LoVo (cell line): ENCODE results near the gene GMPR.

Source experiments
- DNase-seq: peaks from one replicate; pipeline ENCODE4 v3.0.0-alpha.2; 2016; ENCODE audit warnings: low spot score

The GMPR gene

GRCh38 chr6:16329233-16329632, 90.8 kb downstream of the GMPR start:
- DNase-seq, result no peak

DNA sequence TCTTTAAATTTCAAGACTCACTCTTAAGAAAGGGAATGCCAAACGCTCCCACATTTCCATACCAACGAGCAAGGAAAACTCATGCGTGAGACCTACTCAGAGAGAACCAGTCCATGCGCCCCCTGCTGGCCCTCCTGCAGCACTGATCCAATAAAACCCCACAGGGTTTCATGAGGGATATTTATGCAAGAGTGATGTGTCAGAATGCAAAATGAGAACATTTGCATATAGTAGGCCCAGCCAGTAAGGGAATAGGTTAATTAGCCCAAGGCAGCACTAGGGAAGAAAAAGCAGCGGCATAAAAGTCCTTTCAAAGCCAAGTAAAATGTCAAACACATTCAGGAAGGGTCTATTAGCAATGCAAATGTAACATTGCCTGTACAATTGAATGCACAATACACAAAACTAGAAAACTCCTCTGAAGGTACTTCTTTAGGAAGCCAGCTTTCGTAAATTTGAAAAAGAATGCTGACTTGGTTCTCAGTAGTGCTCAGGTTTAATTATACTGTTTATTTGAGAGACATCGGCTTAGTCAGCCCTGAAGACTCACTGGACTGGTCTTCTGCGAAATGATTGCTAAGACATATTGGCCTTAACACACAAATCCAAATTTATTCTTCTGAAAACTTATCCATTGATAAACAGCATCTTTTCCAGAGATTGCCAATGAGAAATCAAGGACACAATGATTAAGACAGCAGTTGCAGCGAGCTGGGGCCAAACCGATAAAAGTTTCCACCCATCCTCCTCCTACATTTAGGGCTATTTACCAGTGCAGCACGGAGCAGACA, 93.2 kb downstream of the GMPR start:
- peak; percentile 68 for DNase-seq

DNA sequence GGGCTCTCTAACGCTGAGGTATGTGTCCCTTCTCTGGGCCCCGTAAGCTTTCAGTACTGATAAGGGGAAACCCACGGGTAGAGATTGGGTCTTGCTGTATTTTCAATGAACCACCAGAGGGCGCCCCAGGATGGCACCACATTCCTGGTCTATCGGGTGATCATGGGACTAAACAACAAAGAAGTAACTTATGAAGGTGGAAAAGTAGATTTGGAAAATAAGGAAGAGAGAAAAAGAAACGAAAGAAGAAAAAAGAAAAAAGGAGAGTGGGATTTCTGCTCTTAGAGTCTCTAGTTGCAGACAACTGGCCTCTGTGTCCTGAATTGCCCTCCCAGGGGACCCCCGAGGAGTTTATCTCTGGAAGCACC, 93.8 kb downstream of the GMPR start:
- DNase-seq, result peak; percentile 67

GRCh38 chr6:16333580-16333979, 95.2 kb downstream of the GMPR start:
- DNase-seq, result peak; percentile 8

DNA sequence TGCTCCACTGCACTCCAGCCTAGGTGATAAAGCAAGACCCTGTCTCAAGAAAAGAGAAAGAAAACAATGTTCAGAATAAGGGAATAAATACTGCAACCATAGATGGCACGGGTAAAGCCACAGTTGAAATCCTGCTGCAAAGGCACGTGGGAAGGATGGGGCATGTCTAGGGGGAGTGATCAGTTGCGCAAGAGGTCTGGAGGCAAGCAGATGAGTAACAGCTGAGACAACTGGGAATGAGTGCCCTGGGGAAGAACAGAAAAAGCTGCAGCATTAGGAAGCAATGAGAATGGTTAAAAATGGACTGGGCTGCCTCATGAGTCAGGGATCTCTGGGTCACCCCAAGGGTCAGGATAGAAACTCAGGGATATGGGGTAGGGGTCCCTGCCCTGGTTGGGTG, 96.3 kb downstream of the GMPR start:
- DNase-seq, result no peak

DNA sequence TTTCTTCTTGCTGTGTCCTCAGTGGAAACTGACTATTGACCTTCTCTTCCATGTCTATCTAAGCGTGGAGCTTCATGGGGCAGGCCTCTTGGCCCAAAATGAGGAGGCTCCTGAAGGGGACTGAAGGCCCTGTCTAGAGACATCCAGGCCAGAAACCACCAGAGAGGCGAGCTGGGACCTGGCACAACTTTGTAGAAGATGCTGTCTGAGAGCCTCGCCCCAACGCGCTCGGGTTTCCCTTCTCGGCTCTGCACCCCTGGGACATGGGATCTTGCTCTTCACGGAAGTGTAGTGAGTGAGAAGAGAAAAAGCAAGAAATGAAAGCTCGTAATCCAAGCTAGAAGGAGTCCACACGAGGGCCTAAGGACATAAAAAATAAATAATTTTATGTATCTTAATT, 96.8 kb downstream of the GMPR start:
- no peak for DNase-seq

DNA sequence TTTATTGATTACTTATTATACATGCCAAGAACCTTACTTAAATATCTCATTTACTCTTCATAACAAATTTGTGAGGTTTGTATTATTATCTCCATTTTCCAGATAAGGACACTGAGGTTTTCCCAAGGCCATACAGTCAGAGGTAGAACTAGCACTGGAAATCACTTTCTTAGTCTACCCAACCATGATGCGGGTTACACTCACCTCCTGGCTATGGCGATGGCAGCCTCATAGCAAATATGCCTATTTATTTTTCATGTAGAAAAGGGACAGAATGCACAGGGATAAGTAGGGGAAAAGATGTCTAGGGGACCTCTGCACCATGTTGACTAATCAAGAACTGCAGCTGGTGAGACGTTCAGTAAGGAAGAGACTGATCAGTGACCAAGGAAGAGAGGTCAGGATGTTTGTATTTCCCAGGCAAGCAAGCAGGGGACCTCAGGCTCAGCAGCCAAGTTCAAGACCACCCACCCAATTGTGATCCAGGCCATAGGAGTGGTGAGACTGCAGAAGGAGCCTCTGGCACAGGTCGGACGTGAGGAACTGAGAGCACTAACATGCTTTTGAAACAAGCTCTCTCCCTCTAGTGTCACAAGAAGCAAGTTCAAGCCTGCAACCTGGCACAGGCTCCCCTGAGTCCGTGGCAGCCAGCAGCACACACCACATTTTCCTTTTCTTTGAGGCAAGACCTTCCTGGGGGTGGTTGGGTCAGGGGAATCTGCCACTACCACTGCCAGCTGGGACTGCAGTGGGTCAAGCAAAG, 97.8 kb downstream of the GMPR start:
- no peak for DNase-seq

- no peak for DNase-seq
Measured at GRCh38 chr6:16336911-16337294, 98.5 kb downstream of the GMPR start.

GRCh38 chr6:16337295-16337975, 99.0 kb downstream of the GMPR start:
- no peak for DNase-seq

GRCh38 chr6:16338577-16339264, 100.3 kb downstream of the GMPR start:
- peak; percentile 43 for DNase-seq

DNA sequence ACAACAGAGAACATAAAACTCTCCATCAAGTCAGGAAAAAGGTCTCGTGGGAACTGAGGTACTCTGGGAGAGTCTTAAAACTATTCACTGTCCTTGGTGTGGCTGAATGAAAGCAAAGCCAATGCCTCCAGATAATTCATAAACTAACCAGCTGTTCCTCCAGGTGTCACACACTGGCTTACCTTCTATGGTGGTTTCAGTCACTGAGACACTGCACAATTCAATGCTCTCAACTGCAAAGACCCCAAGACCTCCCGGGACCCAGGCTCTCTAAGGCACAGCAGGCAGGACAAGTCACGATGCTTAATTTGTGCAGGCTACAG, 100.8 kb downstream of the GMPR start:
- no peak for DNase-seq

DNA sequence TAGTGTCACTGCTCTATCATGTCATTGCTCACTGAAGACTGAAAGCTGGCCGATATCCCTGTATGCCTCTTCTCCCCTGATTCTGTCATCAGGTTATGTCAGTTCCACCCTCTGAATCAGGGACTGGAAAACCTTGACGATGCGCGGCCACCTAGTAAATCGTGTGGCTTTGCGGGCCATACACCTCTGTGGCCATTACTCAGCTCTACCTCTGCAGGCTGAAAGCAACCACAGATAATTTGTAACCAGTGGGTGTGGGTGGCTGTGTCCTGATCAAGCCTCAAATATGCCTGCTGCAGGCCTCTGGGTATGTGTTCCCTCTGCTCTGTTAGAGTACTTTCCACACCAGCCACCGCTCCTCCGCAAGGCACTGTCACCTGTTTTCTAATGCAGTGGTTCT, 105.2 kb downstream of the GMPR start:
- DNase-seq, result no peak

GRCh38 chr6:16344756-16345155, 106.4 kb downstream of the GMPR start:
- DNase-seq, result no peak
